Stimulated activated CD4-positive, alpha-beta T cell treated with anti-CD3 and anti-CD28 coated beads, Interleukin-15, amount 100 ng/mL, for 1 hour (primary cell): Measurements from ENCODE around the gene UNC13B.
"Not testable (repeated sequence)": the region's sequence is repeated elsewhere in the genome, so short reads cannot be mapped to it uniquely, and the experiment has no call there.

Source experiments
- DNase-seq, 2 donors: peaks; one replicate each; pipeline ENCODE4 v3.0.0-alpha.2; 2020; ENCODE audit warnings: low read depth in 1 of 2, low spot score in 1 of 2

The UNC13B gene

DNA sequence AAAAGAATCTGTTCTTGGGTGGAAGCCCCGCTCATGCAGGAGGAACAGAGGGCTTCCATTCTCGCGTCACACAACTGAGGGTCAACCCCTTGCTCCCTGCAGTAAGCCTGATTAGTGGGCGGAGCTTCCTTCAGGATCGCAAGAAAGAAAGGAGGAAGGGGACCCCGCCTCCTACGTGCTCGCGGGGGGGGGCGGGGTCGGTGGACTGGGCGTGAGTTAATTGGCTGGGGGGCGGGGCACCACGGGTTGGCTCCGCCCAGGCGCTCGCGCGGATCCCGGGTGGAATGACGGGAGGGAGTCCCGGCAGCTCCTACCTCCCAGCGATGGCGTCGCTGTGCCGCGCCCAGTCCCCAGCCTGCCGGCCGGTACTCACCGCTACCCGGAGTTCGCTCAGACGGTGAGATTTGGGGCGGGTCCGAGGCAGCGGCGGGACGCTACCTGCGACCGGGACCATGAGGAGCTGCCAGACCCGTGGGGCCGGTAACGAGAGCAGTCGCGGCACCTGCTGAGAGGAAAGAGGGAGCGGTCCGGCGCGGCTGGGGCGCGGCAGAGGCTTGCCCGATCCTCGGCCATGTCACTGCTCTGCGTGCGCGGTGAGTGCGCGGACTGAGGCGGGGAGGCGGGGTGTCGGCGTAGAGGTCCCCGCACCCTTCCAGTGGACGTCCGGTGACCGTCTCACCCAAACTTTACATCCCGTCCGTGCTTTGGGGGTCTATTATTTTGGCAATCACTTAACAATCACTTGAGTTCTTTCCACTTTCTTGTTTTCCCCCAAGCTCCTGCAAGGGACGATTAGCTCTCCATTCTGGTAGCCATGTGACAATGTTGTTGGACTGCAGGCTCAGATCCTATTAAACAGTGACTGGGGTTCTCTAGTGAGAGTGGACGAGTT lies at the start of gene UNC13B:
Gene UNC13B (plus strand): TSS at position 297 of the 892 bp plus-strand sequence. CDS start 275 bp downstream, at position 572.
- peak; percentile 54 to 67 for DNase-seq

GRCh38 chr9:35112257-35113020 lies 49.4 kb upstream of the UNC13B start:
- DNase-seq = no peak

- DNase-seq = peak in 1 of 2 donors; percentile 36
Measured at GRCh38 chr9:35114113-35114839, 47.5 kb upstream of the UNC13B start.

DNA sequence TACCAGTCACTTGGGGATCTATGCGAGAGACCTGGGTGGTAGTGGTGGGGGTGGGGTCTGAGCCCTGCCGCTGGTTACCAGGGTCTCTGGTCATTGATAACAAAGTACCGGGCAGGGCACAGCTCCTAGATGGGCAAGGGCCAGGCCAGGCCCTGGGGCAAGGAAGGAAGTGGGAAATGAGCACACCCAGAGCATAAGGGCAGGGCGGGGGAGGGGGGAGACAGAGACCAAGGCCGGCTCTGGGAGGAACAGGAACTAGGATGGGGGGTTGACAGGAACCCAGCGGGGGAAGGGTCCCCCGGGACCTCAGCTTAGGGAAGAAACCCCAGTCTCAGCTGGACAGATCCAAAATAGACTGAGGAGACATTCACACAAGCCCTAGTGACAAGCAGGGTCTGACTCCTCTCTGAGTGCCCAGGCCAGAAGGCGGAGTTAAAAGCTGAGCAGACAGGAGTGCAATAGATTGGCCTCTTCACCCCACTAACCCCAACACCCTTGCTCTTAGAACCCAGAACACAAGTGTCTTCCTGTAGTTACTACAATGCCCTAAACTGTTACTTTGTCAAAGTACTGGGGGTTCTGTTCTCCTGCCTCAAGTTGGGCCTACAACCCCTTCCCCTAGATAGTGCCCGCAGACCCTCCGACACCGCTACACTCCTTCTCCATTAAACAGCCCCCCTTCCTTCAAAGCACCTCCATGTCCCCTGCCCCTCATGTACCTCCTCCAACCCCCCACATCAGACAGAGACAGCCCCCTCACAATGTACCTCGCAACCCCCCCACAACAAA lies 46.8 kb upstream of the UNC13B start:
- DNase-seq = no peak

DNA sequence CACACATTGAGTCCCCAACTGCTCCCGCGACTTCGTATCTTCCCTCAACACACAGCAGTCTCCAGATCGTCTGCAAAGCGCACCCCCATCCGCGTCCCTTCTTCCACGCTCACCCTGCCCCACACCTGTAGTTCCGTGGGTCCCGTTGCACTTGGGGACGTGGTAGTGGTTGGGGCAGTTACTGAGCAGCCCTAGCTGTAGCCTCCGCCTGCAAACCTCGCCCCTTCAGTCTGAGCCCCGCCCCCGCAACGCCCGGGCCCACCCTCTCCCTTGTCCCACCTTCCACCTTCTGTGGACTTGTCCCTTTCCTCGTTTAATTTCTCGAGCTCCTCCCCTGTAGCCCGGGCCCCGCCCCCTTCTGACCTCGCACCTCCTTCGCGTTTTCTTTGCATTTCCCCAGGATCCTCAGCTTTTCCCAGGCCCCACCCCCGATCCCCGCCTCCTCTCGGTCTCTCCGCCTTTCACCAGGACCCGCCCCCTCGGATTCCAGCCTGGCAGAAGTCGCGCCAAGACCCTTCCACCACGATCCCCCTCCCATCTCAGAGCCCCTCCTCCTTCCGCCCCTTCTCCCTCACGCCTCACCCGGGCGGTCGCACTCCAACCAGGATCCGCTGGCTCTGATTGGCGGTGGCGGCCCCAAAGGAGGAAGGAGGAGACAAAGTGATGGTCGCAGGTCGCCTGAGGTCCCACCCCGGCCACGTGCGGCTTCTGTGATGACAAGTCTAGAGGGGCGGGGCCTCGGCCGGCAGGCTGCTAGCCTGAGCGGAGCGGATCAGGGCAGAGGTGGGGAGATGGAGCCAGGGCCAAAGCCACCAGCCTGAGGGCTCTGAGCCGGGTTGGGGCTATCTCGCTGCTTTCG lies 45.9 kb upstream of the UNC13B start, which contains the start of gene ATOSB:
Gene ATOSB (minus strand): TSS at position 183 of the 859 bp plus-strand sequence. CDS start 7,588 bp downstream, outside the sequence.
- DNase-seq = peak; percentile 73 to 86

GRCh38 chr9:35116539-35116897 lies 45.3 kb upstream of the UNC13B start:
- no peak for DNase-seq

DNA sequence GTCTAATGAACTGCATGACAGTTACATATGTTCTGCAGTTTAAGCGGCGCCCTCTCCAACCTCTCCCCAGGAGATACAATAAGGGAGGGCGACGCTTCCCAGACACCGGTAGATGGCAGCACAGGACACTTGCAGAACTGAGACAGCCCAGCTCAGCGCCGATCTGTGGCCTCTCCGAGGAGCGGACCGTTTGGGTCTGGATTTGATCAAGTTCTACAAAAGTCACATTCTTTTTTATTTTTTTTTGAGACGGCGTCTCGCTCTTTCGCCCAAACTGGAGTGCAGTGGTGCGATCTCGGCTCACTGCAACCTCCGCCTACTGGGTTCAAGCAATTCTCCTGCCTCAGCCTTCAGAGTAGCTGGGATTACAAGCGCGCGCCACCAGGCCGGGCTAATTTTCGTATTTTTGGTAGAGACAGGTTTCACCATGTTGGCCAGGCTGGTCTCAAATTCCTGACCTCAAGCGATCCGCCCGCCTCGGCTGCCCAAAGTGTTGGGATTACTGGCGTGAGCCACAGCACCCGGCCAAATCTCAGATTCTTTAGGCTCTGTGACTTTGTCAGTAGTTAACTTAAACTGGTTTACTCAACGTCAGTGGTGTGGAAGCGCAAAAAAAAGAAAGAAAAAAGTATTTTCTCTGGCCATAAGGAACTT lies 44.8 kb upstream of the UNC13B start:
- DNase-seq = peak; percentile 54 to 68

DNA sequence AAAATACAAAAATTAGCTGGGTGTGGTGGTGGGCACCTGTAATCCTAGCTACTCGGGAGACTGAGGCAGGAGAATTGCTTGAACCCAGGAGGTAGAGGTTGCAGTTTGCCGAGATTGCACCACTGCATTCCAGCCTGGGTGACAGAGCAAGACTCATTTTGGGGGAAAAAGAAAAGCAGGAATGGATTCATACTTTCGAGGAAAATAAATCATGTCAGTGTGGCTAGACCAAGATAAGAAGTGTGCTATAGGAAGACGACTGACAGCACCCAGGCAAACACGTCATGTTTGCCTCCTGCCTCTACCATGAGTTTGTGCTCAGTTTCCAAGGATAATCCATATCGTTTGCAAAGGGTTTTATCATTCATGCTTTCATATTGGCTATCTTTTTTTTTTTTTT lies 26.9 kb upstream of the UNC13B start:
- no peak for DNase-seq

GRCh38 chr9:35135988-35136387 lies 25.8 kb upstream of the UNC13B start:
- no peak for DNase-seq

GRCh38 chr9:35136866-35137265 lies 24.9 kb upstream of the UNC13B start:
- DNase-seq = no peak

GRCh38 chr9:35140093-35140492 lies 21.7 kb upstream of the UNC13B start:
- DNase-seq = no peak

- DNase-seq = no peak
Measured at GRCh38 chr9:35142037-35142436, 19.8 kb upstream of the UNC13B start.

GRCh38 chr9:35147941-35148563 lies 13.8 kb upstream of the UNC13B start:
- DNase-seq = not testable (repeated sequence)

- no peak for DNase-seq
Measured at GRCh38 chr9:35152926-35153325, 8.9 kb upstream of the UNC13B start.

- DNase-seq = no peak
Measured at GRCh38 chr9:35156781-35157180, 5.0 kb upstream of the UNC13B start.

DNA sequence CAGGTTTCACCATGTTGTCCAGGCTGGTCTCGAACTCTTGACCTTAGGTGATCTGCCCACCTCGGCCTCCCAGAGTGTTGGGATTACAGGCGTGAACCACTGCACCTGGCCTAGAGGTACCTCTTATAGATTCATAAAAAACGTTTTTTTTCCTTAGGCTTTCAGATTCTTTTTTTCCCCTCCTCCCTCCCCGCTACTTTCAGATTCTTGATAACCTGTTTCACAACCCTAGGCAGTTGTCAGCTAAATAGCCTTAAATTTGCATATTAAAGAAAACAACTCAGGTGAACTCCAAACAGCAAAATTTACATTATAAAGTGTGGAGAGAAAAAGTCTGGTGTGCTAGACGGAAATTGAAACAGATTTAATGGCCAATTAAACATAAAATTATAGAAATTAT lies 4.0 kb upstream of the UNC13B start:
- not testable (repeated sequence) for DNase-seq

DNA sequence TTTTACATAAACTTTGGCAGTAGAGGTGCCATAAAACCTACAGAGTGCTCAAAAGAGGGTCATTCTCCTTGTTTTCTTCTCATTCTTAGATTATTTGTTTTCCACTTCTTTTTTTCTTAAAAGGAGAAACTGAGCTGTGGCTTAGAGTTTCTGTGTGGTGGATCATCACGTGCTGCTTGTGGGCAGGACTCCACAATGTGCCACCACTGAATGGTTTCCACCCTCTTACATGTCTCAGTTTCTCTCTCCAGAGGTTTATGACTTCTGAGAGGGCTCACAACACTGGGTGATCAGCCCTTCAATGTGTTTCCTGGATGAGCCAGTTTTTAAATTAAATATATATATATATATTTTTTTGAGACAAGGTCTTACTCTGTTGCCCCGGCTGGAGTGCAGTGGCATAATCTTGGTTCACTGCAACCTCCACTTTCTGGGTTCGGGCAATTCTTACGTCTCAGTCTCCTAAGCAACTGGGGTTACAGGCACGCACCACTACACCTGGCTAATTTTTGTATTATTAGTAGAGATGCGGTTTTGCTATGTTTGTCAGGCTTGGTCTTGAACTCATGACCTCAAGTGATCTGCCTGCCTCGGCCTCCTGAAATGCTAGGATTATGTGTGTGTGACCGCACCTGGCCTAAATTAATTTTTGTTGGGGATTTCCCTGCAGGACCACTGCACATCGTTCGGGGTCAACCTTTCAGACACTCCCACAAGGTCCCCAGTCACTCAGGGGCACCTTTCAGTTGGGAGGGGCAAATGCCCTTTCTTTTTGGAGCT lies 3.1 kb upstream of the UNC13B start:
- DNase-seq = no peak
